Measurements from ENCODE around the gene MARCHF3.
"Not testable (repeated sequence)": the region's sequence is repeated elsewhere in the genome, so short reads cannot be mapped to it uniquely, and the experiment has no call there.

MARCHF3 gene

DNA sequence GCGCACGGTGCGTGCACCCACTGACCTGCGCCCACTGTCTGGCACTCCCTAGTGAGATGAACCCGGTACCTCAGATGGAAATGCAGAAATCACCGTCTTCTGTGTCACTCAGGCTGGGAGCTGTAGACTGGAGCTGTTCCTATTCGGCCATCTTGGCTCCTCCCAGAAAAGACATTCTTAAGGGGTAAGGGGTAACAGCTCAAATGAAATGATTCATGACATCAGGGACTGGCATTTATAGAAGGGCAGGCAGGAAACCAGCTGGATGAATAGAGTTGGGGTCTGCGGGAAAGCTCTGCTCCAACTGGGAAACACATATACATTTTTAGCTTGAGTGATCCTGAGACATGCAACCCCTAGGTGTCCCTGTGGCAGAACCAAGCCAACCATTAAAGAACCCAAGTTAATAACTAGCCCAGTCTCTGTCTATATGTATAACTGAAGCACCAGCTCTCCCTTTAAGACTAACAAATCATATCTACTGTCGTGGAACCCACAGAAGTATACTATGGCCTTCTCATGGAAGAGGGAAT lies 134.1 kb downstream of the MARCHF3 start:
- H3K4me1 ChIP-seq (ENCODE audit: control insufficient read depth, insufficient read depth, low read length): no peaks in the 10 kb centered on the region
- H3K27me3 ChIP-seq (ENCODE audit: control insufficient read depth in 1 of 2, insufficient read depth in 2 of 2, low read length in 2 of 2): no peaks in the 10 kb centered on the region
- H3K27ac ChIP-seq (ENCODE audit: low read length): no peak overlapping the region
- no peaks in the 10 kb centered on the region for H3K9me3 ChIP-seq (ENCODE audit: control insufficient read depth in 2 of 2, low read length in 2 of 2)
- no peak overlapping the region for H3K9ac ChIP-seq (ENCODE audit: low read length in 2 of 2)
- H3K36me3 ChIP-seq (ENCODE audit: control insufficient read depth in 2 of 2, insufficient read depth in 2 of 2, low read length in 2 of 2): no peaks in the 10 kb centered on the region
- no peak overlapping the region for H3K4me3 ChIP-seq (ENCODE audit: low read length in 2 of 2)

GRCh38 chr5:126895712-126896111 lies 134.6 kb downstream of the MARCHF3 start:
- H3K4me1 ChIP-seq (ENCODE audit: control insufficient read depth, insufficient read depth, low read length); H3K9ac ChIP-seq (ENCODE audit: low read length in 2 of 2); H3K27me3 ChIP-seq (ENCODE audit: control insufficient read depth in 1 of 2, insufficient read depth in 2 of 2, low read length in 2 of 2); H3K27ac ChIP-seq (ENCODE audit: low read length); H3K9me3 ChIP-seq (ENCODE audit: control insufficient read depth in 2 of 2, low read length in 2 of 2); H3K4me3 ChIP-seq (ENCODE audit: low read length in 2 of 2); H3K36me3 ChIP-seq (ENCODE audit: control insufficient read depth in 2 of 2, insufficient read depth in 2 of 2, low read length in 2 of 2): not testable (repeated sequence)

GRCh38 chr5:126890414-126890813 lies 139.9 kb downstream of the MARCHF3 start:
- not testable (repeated sequence) for H3K27ac ChIP-seq (ENCODE audit: low read length); H3K27me3 ChIP-seq (ENCODE audit: control insufficient read depth in 1 of 2, insufficient read depth in 2 of 2, low read length in 2 of 2); H3K9me3 ChIP-seq (ENCODE audit: control insufficient read depth in 2 of 2, low read length in 2 of 2)

DNA sequence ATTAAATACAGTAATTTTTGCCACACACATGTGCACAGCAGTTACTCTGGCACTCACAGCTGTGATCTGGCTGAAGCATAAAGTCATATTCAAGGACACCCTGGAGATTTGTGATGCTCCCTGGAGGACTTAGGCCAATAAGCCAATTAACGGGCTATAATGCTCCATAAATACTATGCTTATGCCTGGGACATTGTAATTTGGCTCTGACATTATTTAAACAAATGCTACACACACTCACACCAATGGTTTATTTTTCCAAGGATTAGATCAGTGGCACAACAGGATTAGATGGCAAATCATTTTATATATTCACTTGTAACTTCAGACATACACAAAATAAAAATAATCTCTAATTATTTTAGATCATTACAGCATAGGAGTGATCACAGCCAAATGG lies 142.2 kb downstream of the MARCHF3 start:
- Histone ChIP-seq H3K9me3 (ENCODE audit: control insufficient read depth in 2 of 2, low read length in 2 of 2) (no peaks in the 10 kb centered on the region), H3K27me3 (ENCODE audit: control insufficient read depth in 1 of 2, insufficient read depth in 2 of 2, low read length in 2 of 2) (no peaks in the 10 kb centered on the region), H3K27ac (ENCODE audit: low read length) (no peak overlapping the region), H3K9ac (ENCODE audit: low read length in 2 of 2) (no peak overlapping the region), H3K36me3 (ENCODE audit: control insufficient read depth in 2 of 2, insufficient read depth in 2 of 2, low read length in 2 of 2) (no peaks in the 10 kb centered on the region), H3K4me3 (ENCODE audit: low read length in 2 of 2) (no peak overlapping the region), H3K4me1 (ENCODE audit: control insufficient read depth, insufficient read depth, low read length) (no peaks in the 10 kb centered on the region)

More at GRCh38 chr5:126890414-126890813, 139.9 kb downstream of the MARCHF3 start:
- not testable (repeated sequence) for H3K36me3 ChIP-seq (ENCODE audit: control insufficient read depth in 2 of 2, insufficient read depth in 2 of 2, low read length in 2 of 2); H3K4me3 ChIP-seq (ENCODE audit: low read length in 2 of 2); H3K4me1 ChIP-seq (ENCODE audit: control insufficient read depth, insufficient read depth, low read length); H3K9ac ChIP-seq (ENCODE audit: low read length in 2 of 2)

DNA sequence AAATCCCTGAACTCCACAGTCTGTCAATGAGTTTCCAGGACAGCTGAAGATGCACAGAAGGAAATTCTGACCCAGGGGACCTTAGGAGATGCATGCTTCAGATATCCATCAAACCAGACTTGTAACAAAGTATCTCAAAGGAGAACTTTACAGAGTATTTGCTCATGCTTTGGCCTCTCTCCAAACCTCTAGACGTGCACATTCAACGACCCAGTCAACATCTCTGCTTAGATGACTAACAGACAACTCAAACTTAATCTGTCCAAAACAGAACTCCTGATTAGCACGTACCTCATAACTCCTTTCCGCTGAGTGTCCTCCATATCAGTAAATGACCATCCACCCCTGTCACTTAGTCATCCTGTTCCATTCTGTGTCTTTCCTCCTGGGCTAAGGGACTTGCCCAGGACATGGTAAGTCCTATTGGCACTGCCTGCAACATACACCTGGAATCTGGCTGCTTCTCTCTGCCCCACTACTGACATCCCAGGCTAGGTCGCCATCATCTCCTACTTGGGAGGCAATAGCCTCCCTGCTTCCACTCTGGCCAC lies 146.0 kb downstream of the MARCHF3 start:
- Histone ChIP-seq H3K4me3 (ENCODE audit: low read length in 2 of 2) (no peak overlapping the region), H3K36me3 (ENCODE audit: control insufficient read depth in 2 of 2, insufficient read depth in 2 of 2, low read length in 2 of 2) (no peaks in the 10 kb centered on the region), H3K27me3 (ENCODE audit: control insufficient read depth in 1 of 2, insufficient read depth in 2 of 2, low read length in 2 of 2) (no peaks in the 10 kb centered on the region), H3K9me3 (ENCODE audit: control insufficient read depth in 2 of 2, low read length in 2 of 2) (no peaks in the 10 kb centered on the region), H3K4me1 (ENCODE audit: control insufficient read depth, insufficient read depth, low read length) (no peaks in the 10 kb centered on the region), H3K9ac (ENCODE audit: low read length in 2 of 2) (no peak overlapping the region), H3K27ac (ENCODE audit: low read length) (no peak overlapping the region)

DNA sequence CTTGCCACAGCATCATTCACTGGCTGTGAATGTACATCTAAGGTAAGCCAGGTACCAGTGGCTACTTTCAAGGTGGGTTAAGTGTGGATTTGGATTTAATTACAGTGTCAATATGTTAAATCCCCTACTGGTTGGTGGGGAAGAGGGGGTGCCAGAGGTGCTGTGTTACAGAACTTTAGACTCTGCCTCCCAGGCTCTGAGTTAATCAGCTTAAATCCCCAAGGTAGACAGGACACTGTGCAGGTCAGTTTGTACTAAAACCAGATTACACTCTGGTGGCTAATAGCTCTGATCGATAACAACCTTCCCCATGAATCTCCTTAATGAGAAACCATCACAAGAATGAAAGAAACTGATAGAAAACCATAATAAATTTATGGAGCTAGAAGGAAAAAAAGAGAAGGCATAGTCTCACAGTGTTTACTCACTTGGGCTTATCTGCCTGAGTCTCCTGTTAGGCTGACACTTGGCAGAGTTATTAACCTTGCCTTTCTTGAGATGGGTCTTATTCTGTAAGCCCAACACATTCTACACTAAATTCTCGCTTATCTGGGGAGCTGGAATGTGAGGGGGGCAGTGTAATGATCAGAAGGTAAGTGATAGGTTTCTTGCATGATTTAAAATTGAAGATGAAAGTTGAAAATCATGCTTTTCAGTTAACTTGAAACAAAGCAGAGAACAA lies 146.7 kb downstream of the MARCHF3 start:
- Histone ChIP-seq H3K27ac (ENCODE audit: low read length) (no peak overlapping the region), H3K4me1 (ENCODE audit: control insufficient read depth, insufficient read depth, low read length) (no peaks in the 10 kb centered on the region), H3K4me3 (ENCODE audit: low read length in 2 of 2) (no peak overlapping the region), H3K9me3 (ENCODE audit: control insufficient read depth in 2 of 2, low read length in 2 of 2) (no peaks in the 10 kb centered on the region), H3K36me3 (ENCODE audit: control insufficient read depth in 2 of 2, insufficient read depth in 2 of 2, low read length in 2 of 2) (no peaks in the 10 kb centered on the region), H3K27me3 (ENCODE audit: control insufficient read depth in 1 of 2, insufficient read depth in 2 of 2, low read length in 2 of 2) (no peaks in the 10 kb centered on the region), H3K9ac (ENCODE audit: low read length in 2 of 2) (no peak overlapping the region)

DNA sequence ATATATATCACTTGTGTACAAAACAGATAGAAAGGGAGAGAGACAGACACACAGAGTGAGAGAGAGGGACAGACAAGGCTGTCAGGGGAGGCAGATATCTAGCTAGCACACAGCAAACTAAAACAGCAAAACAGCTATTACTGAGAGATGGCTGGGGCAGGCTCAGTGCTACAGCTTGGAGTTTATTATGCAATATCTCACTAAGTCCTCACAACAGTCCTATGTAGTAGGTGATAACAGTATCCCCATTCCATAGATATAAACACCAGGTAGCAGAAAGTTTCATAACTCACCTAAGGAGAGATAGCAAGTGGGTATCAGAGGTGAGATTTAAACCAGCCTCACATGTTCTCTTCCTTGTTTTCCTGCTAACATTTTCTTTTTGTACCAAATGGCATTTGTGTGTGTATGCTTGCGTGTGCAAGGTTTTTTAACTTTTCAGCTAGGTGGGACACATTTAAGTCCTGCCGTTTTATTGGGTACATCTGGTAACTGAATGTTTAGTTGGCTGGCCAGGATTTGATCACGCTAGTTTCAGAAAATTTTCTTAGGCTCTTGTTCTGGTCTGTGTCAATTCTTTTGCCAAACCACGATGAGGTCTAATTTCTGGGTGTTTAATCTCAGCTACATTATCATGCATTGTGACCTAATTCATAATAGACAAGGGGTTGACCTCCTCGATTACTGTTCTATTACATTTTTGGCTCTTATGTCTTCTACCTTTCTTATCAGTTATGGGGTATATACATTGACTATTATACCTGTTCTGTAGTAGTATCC lies 148.3 kb downstream of the MARCHF3 start:
- Histone ChIP-seq H3K4me1 (ENCODE audit: control insufficient read depth, insufficient read depth, low read length) (peaks cover 1% of the 10 kb centered on the region), H3K27me3 (ENCODE audit: control insufficient read depth in 1 of 2, insufficient read depth in 2 of 2, low read length in 2 of 2) (no peaks in the 10 kb centered on the region), H3K27ac (ENCODE audit: low read length) (no peak overlapping the region), H3K9me3 (ENCODE audit: control insufficient read depth in 2 of 2, low read length in 2 of 2) (no peaks in the 10 kb centered on the region), H3K36me3 (ENCODE audit: control insufficient read depth in 2 of 2, insufficient read depth in 2 of 2, low read length in 2 of 2) (no peaks in the 10 kb centered on the region), H3K4me3 (ENCODE audit: low read length in 2 of 2) (no peak overlapping the region), H3K9ac (ENCODE audit: low read length in 2 of 2) (no peak overlapping the region)

DNA sequence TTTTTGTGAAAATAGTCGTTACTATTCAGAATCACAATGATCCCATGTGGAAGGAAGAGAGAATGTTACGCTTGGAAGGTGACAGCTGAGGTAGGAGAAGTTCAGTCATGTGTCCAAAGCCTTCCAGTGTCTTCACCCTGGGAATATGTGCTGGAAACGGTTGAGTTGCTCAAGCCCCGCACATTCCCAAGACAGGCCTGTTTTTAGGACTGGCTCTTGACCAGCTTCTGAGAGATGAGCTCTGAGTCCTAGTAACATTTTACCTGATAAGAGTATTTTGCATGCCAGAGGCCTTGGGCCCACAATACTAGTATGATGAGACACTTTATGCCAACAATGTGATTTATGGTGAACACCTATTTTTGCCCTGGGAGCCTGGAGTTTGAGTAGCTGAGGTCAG lies 151.7 kb downstream of the MARCHF3 start:
- Histone ChIP-seq H3K4me1 (ENCODE audit: control insufficient read depth, insufficient read depth, low read length) (peaks cover 15% of the 10 kb centered on the region), H3K36me3 (ENCODE audit: control insufficient read depth in 2 of 2, insufficient read depth in 2 of 2, low read length in 2 of 2) (no peaks in the 10 kb centered on the region), H3K9ac (ENCODE audit: low read length in 2 of 2) (no peak overlapping the region), H3K27ac (ENCODE audit: low read length) (no peak overlapping the region), H3K9me3 (ENCODE audit: control insufficient read depth in 2 of 2, low read length in 2 of 2) (no peaks in the 10 kb centered on the region), H3K27me3 (ENCODE audit: control insufficient read depth in 1 of 2, insufficient read depth in 2 of 2, low read length in 2 of 2) (no peaks in the 10 kb centered on the region), H3K4me3 (ENCODE audit: low read length in 2 of 2) (no peak overlapping the region)

DNA sequence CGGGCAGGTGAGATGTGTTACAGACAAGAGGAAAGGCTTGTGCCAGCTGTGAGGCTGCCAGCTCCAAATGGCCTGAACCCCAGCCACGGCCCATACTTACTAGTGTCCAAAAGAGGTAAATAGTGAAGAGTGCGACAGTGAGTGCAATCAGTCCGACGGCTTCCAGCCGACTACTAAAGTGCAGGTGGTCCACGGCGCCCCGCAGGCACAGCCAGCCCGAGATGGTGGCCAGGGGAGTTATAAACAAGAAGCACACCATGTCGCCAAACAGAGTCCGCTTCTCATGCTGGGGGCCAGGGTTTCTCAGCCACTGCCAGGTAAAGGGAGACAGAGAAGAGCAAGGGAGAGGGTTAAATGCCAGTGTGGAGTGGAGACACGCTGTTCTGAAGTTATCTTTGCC lies 152.3 kb downstream of the MARCHF3 start:
- Histone ChIP-seq H3K27me3 (ENCODE audit: control insufficient read depth in 1 of 2, insufficient read depth in 2 of 2, low read length in 2 of 2) (no peaks in the 10 kb centered on the region), H3K9me3 (ENCODE audit: control insufficient read depth in 2 of 2, low read length in 2 of 2) (no peaks in the 10 kb centered on the region), H3K27ac (ENCODE audit: low read length) (no peak overlapping the region), H3K4me3 (ENCODE audit: low read length in 2 of 2) (no peak overlapping the region), H3K9ac (ENCODE audit: low read length in 2 of 2) (no peak overlapping the region), H3K36me3 (ENCODE audit: control insufficient read depth in 2 of 2, insufficient read depth in 2 of 2, low read length in 2 of 2) (no peaks in the 10 kb centered on the region), H3K4me1 (ENCODE audit: control insufficient read depth, insufficient read depth, low read length) (peaks cover 15% of the 10 kb centered on the region)

- Histone ChIP-seq H3K4me1 (ENCODE audit: control insufficient read depth, insufficient read depth, low read length) (peaks cover 15% of the 10 kb centered on the region), H3K4me3 (ENCODE audit: low read length in 2 of 2) (no peak overlapping the region), H3K9me3 (ENCODE audit: control insufficient read depth in 2 of 2, low read length in 2 of 2) (no peaks in the 10 kb centered on the region), H3K27me3 (ENCODE audit: control insufficient read depth in 1 of 2, insufficient read depth in 2 of 2, low read length in 2 of 2) (no peaks in the 10 kb centered on the region), H3K27ac (ENCODE audit: low read length) (no peak overlapping the region), H3K9ac (ENCODE audit: low read length in 2 of 2) (no peak overlapping the region), H3K36me3 (ENCODE audit: control insufficient read depth in 2 of 2, insufficient read depth in 2 of 2, low read length in 2 of 2) (no peaks in the 10 kb centered on the region)
Measured at GRCh38 chr5:126877602-126878001, 152.8 kb downstream of the MARCHF3 start.

All from stomach smooth muscle (tissue), 2 donors.